Measurements from ENCODE around the gene CTAGE4.
"Not testable (repeated sequence)": the region's sequence is repeated elsewhere in the genome, so short reads cannot be mapped to it uniquely, and the experiment has no call there.

Gene CTAGE4

DNA sequence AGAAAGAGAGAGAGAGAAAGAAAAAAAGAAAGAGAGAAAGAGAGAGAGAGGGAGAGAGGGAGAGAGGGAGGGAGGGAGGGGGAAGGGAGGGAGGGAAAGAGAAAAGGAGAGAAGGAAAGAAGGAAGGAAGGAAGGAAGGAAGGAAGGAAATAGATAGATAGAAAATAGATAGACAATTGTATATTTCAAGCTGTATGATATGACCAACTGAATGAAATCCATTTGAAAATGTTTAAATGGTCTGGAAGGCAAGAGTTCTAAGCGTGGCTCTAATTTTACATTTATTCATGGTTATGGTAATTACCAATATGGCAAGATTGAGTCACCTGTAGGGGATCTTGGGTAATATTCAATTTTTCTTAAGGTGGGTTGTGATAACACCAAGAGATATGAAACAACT is 24.4 kb upstream of the CTAGE4 start:
- Histone ChIP-seq H3K36me3 (no peaks in the 10 kb centered on the region), H3K4me3 (ENCODE audit: low read depth in 1 of 2, low read length in 1 of 2) (no peak overlapping the region), H3K9me3 (no peaks in the 10 kb centered on the region), H3K27ac (no peak overlapping the region), H3K27me3 (no peaks in the 10 kb centered on the region), H3K4me1 (ENCODE audit: control insufficient read depth in 1 of 2, insufficient read depth in 1 of 2, low read depth in 1 of 2, low read length in 1 of 2) (no peaks in the 10 kb centered on the region)
- TF ChIP-seq, protein P1, sequence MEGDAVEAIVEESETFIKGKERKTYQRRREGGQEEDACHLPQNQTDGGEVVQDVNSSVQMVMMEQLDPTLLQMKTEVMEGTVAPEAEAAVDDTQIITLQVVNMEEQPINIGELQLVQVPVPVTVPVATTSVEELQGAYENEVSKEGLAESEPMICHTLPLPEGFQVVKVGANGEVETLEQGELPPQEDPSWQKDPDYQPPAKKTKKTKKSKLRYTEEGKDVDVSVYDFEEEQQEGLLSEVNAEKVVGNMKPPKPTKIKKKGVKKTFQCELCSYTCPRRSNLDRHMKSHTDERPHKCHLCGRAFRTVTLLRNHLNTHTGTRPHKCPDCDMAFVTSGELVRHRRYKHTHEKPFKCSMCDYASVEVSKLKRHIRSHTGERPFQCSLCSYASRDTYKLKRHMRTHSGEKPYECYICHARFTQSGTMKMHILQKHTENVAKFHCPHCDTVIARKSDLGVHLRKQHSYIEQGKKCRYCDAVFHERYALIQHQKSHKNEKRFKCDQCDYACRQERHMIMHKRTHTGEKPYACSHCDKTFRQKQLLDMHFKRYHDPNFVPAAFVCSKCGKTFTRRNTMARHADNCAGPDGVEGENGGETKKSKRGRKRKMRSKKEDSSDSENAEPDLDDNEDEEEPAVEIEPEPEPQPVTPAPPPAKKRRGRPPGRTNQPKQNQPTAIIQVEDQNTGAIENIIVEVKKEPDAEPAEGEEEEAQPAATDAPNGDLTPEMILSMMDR (IDR thresholded peaks at IDR 0.05), result no peak

DNA sequence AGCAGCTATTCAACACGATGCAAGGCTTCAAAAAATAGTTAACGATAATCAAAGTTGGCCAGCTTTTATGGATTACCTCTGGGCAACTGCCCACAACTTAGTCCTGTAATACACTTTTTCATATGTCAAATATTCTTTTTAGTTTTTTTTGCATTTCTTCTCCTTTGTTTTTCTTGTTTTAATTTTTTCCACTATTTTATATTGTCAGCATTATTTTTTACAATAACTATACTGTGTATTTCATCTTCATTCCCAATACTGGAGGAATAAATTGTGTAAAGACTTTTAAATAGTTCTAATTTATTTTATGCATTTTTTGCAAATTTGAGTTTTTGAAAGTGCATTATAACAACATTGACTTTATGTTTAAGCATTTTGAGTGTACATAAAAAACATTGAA is 18.5 kb upstream of the CTAGE4 start:
- Histone ChIP-seq H3K4me3 (ENCODE audit: low read depth in 1 of 2, low read length in 1 of 2) (no peak overlapping the region), H3K36me3 (no peaks in the 10 kb centered on the region), H3K27ac (no peak overlapping the region), H3K27me3 (no peaks in the 10 kb centered on the region), H3K4me1 (ENCODE audit: control insufficient read depth in 1 of 2, insufficient read depth in 1 of 2, low read depth in 1 of 2, low read length in 1 of 2) (no peaks in the 10 kb centered on the region), H3K9me3 (no peaks in the 10 kb centered on the region)
- TF ChIP-seq, protein P1 (IDR thresholded peaks at IDR 0.05), result no peak

DNA sequence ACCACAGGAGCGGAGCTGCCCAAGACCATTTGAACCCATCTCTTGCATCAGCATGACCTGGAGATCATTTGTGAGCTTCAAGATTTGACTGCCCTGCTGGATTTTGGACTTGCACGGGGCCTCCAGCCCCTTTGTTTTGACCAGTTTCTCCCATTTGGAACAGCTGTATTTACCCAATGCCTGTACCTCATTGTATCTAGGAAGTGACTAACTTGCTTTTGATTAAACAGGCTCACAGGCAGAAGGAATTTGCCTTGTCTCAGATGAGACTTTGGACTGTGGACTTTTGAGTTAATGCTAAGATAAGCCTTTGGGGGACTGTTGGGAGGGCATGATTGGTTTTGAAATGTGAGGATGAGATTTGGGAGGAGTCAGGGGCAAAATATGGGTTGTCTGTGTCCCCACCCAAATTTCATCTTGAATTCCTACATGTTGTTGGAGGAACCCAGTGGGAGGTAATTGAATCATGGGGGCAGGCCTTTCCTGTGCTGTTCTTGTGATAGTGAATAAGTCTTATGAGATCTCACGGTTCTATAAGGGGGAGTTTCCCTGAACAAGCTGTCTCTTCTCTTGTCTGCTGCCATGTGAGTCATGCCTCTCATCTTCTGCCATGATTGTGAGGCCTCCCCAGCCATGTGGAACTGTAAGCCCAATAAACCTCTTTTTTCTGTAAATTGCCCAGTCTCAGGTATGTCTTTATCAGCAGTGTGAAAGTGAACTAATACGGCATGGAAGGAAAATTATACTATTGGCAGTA is 11.5 kb upstream of the CTAGE4 start:
- H3K4me3 ChIP-seq (ENCODE audit: low read depth in 1 of 2, low read length in 1 of 2); H3K36me3 ChIP-seq; H3K9me3 ChIP-seq; H3K27me3 ChIP-seq; H3K4me1 ChIP-seq (ENCODE audit: control insufficient read depth in 1 of 2, insufficient read depth in 1 of 2, low read depth in 1 of 2, low read length in 1 of 2); H3K27ac ChIP-seq: not testable (repeated sequence)

DNA sequence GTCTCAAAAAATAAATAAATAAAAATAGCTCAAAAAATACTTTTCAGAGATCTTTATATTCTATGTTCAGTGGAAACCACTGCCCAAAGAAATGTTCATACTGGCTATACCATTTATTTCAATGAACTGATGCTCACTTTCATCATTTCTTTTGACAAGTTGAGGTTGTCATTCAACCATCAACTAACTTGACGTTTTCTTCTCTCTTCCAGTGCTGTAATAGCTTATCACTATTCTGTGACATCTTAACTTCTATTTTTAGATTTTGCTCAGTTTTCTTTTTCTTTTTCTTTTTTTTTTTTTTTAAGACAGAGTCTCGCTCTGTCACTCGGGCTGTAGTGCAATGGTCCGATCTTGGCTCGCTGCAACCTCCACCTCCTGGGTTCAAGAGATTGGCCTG is 8.7 kb upstream of the CTAGE4 start:
- no peak overlapping the region for H3K4me3 ChIP-seq (ENCODE audit: low read depth in 1 of 2, low read length in 1 of 2)
- peaks cover 0 to 8% of the 10 kb centered on the region in 2 experiments for H3K4me1 ChIP-seq (ENCODE audit: control insufficient read depth in 1 of 2, insufficient read depth in 1 of 2, low read depth in 1 of 2, low read length in 1 of 2)
- no peak overlapping the region for H3K27ac ChIP-seq
- H3K36me3 ChIP-seq, result no peaks in the 10 kb centered on the region
- H3K9me3 ChIP-seq, result no peaks in the 10 kb centered on the region
- TF ChIP-seq, protein P1 (IDR thresholded peaks at IDR 0.05), result no peak
- no peaks in the 10 kb centered on the region for H3K27me3 ChIP-seq

DNA sequence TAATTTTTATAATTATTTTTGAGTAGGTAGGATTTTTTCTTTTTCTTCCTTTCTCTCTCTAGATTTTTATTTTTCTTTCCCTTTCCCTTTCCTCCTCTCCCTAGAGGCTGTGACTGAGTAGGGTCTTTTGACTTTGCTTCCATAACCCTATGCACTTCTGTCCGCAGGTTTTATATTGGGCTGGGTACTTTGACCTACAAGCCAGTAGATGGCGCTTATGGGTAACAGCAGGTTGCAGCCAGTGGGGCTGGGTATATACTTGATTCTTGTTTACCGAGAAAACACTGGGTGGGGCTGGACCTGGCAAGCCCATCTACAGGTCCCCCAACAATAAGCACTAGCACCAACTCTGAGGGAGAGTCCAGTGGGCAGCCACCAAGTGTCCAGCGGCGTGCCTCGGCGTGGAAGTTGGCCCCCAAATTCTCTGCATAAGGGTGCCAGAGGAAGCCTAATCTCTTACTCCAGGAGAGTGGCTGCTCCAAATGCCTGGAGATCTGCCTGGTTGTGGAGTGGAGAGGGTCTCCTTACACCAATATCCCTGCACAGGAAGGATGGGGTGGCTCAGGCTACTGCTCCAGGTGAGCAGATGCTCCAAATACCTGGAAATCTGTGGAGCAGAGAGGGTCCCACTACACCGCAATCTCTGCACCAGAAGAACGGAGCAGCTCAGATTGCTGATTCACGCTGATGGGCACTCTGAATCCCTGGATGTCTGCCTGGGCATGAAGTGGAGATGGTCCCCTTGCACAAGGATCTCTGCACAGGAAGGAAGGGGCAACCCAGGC is 4.7 kb upstream of the CTAGE4 start:
- not testable (repeated sequence) for H3K4me3 ChIP-seq (ENCODE audit: low read depth in 1 of 2, low read length in 1 of 2); H3K27me3 ChIP-seq; H3K27ac ChIP-seq; H3K9me3 ChIP-seq; H3K36me3 ChIP-seq; H3K4me1 ChIP-seq (ENCODE audit: control insufficient read depth in 1 of 2, insufficient read depth in 1 of 2, low read depth in 1 of 2, low read length in 1 of 2)

DNA sequence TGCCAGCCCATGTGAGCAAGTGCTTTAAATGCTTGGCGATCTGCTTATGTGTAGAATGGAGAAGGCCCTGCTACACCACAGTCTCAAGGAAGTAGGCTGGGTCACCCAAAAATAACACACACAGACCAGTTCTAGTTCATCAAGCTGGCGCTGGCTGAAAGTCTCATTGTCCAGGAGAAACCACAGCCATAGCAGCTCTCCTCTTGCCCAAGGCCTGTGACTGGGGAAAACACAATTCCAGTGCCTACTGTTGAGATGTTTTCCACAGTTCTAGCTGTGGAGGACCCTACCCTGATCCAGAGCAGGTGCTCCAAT is 4.1 kb upstream of the CTAGE4 start:
- H3K9me3 ChIP-seq; H3K27me3 ChIP-seq; H3K4me3 ChIP-seq (ENCODE audit: low read depth in 1 of 2, low read length in 1 of 2); H3K36me3 ChIP-seq; H3K4me1 ChIP-seq (ENCODE audit: control insufficient read depth in 1 of 2, insufficient read depth in 1 of 2, low read depth in 1 of 2, low read length in 1 of 2); H3K27ac ChIP-seq: not testable (repeated sequence)

DNA sequence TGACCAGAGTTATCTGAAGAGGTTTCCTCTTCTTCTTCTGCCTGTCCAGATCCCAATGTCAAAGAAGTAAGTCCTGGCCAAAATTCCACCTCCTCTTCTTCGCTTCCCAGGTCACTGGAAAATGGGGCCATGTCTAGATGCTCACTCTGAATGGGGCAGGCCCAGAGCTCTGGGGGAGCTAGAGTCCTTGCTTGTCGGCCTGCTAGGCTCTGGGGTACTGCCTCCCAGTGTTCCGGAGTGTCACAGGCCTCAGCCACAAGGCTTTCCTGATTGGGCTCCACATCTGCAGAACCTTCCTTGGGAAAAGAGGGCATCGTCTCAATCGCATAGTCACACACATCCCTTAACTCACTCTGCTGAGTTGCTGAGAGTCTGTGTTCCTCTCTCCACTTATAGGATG is 4.6 kb downstream of the CTAGE4 start:
- H3K4me3 ChIP-seq (ENCODE audit: low read depth in 1 of 2, low read length in 1 of 2); H3K27ac ChIP-seq; H3K4me1 ChIP-seq (ENCODE audit: control insufficient read depth in 1 of 2, insufficient read depth in 1 of 2, low read depth in 1 of 2, low read length in 1 of 2); H3K36me3 ChIP-seq; H3K27me3 ChIP-seq; H3K9me3 ChIP-seq: not testable (repeated sequence)

DNA sequence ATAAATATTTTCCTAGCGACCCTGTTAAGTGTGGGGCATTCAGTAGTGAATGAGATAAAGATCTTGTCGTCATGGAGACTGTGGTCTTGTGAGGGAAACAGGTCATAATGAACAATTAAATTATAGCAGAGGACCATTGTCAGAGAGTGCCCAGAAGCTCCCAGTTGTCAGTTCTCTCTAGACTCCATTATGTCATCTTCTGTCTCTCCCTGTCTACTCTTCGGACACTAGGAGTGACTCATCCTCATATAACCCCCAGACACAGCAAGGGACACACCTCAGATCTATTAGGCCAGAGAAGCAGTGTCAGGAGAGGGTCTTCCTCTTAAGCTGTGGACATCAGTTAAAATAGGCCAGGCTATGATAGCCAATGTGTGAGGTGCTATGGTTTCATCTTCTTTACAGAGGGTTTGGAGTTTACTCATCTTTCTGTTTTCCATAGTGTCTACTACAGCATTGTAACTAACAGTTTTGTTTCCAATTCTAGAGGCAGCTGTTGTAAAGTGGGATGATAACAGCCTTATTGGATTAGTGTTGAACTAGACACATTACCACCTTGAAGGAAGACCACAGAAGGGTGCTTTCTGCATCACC is 5.4 kb downstream of the CTAGE4 start:
- not testable (repeated sequence) for H3K9me3 ChIP-seq; H3K4me3 ChIP-seq (ENCODE audit: low read depth in 1 of 2, low read length in 1 of 2); H3K27ac ChIP-seq; H3K27me3 ChIP-seq; H3K4me1 ChIP-seq (ENCODE audit: control insufficient read depth in 1 of 2, insufficient read depth in 1 of 2, low read depth in 1 of 2, low read length in 1 of 2); H3K36me3 ChIP-seq

DNA sequence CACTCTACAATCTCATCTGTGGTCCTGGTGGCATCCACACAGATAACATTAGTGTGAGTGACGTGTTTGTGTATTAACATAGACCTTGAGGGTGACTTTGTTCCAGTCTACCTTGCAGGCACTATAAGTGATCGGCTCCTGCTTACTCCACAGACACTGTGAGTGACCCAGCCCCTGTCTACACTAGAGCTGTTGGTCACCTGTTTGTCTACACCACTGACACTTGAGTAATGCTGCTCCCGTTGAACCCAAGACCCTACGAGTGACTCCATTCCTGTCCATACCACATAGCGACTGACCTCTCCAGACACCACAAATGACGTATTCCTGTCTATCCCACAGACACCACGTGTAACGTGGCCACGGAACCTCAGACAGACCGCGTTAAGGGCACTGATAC is 10.5 kb downstream of the CTAGE4 start:
- H3K9me3 ChIP-seq; H3K36me3 ChIP-seq; H3K4me3 ChIP-seq (ENCODE audit: low read depth in 1 of 2, low read length in 1 of 2); H3K27ac ChIP-seq; H3K27me3 ChIP-seq; H3K4me1 ChIP-seq (ENCODE audit: control insufficient read depth in 1 of 2, insufficient read depth in 1 of 2, low read depth in 1 of 2, low read length in 1 of 2): not testable (repeated sequence)

DNA sequence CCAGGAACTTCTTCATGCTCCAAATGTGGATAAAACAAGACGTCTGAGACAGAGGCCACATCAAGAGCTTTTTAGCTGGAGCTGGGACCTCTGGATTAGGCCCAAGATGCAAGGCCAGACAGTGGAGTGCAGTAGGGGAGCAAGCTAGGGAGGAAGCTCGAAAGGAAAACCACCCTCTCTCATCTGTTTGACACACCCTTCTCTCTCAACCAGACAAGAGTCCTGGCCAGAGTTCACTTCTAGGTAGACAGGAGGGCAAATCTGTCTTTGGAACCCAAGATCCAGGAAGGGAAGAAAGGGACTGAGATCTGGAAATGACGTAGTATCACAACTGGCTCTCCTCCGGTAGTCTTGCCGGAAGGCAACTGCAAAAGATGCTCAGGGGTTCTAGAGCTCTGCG is 11.2 kb downstream of the CTAGE4 start:
- H3K9me3 ChIP-seq; H3K27me3 ChIP-seq; H3K4me1 ChIP-seq (ENCODE audit: control insufficient read depth in 1 of 2, insufficient read depth in 1 of 2, low read depth in 1 of 2, low read length in 1 of 2); H3K36me3 ChIP-seq; H3K27ac ChIP-seq; H3K4me3 ChIP-seq (ENCODE audit: low read depth in 1 of 2, low read length in 1 of 2): not testable (repeated sequence)
